Activated CD4-positive, CD25-positive, alpha-beta regulatory T cell treated with anti-CD3 and anti-CD28 coated beads, Interleukin-2, amount 50 U/mL, for 72 hours (primary cell): ENCODE measurements around the gene RPL12.

Source experiments
- DNase-seq: peaks from one replicate; pipeline ENCODE4 v3.0.0; 2021

Gene RPL12

DNA sequence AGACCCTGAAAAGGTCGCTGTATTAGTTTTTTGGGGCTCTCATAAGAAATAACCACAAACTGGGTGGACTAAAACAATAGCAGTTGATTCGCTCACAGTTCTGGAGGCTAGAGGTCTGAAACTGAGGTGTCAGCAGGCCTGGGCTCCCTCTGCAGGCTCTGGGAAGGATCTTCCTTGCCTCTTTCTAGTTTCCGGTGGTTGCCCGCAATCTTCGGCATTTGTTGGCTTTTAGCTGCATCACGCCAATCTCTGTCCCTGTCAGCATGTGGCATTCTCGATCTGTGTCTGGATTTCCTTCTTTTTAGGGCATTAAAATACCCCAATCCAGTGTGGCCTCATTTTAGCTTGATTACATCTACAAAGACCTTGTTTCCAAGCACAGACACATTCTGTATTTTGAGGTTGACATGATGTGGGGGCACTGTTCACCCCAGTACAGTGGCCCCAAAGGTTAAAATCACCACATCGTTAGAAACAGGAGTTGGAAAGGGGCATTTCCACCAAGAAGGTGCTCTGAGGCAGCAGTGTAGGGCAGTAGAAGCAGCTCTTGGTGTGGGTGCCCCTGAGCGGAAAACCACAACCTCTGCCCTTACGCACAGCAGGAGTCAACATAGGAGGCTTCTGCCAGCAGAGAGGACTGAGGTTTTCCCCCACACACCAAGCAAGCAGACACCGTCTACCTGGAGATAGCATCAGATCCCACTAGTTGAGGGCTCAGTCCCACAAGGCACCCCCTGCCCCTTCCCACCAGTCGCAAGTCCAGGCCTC is 13.5 kb downstream of the RPL12 start:
- no peak for DNase-seq

DNA sequence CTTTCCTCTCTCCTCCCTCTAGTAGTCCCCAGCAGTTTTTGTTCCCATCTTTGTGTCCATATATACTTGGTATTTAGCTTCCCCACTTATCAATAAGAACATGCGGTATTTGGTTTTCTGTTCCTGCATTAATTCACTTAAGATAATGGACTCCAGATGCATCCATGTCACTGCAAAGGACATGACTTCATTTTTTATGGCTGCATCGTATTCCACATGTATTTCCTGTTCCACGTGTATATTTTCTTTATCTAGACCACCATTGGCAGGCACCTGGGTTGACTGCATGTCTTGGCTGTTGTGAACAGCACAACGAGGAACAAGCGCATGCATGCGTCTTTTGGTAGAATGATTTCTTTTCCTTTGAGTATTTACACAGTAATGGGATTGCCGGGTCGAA is 20.8 kb downstream of the RPL12 start:
- DNase-seq, result no peak

GRCh38 chr9:127428348-127428747 is 22.9 kb downstream of the RPL12 start:
- DNase-seq, result no peak

GRCh38 chr9:127426756-127427155 is 24.4 kb downstream of the RPL12 start:
- DNase-seq, result no peak

DNA sequence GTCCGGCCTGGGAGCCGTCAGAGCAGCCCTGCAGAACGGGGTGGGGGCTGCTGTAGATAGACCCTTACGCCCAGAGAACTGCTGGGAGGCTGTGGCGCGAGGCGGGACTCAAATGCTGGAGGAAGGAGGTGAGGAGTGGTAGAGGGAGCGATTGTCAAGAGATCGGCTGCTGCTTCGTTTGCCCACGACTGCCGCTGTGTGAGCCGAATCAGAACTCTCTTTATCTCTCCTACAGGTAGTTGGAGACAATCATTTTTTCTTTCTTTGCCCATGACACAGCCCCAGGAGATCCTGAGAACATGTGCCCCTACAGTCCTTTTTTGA is 26.6 kb downstream of the RPL12 start:
- DNase-seq, result no peak

DNA sequence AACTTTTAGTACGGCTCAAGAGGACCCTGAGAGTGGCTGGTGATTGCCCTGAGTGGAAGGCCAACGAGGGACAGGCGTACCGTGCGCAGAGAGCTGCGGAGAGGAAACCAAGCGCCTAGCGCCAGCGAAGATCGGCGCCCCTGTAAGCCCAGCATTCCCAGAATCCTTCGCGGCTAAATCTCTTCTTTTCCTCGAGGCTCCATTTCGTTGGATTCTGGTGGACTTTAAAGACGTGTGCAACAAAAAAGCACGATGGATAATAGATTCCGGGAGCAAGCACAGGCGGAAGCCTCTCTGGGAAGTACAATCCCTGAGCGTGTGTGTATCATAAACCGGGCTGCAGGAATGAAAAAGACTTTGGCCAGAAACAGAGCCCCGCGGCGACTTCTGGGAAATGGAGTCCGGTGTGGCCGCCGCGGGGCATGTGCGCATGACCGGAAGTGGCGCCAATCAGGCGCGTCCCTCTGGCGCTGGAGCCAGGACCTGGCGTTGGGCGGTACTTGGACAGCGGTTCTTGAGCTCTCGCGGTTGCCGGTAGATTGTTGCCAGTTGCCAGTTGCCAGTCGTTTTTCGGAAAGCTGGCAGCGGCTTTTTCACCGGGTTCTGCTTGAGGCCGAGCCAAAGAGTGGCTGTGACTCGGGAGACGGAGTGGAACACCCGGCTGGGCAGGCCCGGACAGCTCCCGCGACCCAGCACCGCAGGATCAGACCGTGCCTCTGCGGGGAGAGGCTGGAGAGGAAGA is 27.1 kb downstream of the RPL12 start, which contains the start of gene ZNF79:
Gene ZNF79, plus strand, starts transcription at position 449 of the 742 bp plus-strand sequence. CDS start 406 bp downstream, outside the sequence.
- DNase-seq, result peak; percentile 92

DNA sequence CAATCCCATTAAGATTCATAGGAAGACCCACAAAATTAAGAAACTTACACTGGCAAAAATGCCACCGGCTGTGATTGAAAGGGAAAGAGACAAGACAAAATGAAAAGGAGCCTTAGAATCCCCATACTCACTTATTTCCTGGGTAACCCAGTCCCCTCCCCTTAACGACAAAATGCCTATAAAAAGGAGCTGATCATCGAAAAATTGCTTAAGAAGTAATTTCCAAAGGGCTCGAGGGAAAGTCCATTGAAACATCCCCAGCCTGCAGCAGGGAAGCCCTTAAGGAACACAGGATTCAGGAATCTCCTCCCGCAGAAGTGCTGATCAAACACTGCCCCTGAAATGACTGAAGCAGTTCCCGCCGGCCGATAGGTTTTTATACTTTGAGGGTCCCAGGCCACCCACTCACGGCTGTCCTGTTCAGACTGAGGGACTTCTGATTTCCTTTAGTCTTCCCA is 27.7 kb downstream of the RPL12 start:
- no peak for DNase-seq

DNA sequence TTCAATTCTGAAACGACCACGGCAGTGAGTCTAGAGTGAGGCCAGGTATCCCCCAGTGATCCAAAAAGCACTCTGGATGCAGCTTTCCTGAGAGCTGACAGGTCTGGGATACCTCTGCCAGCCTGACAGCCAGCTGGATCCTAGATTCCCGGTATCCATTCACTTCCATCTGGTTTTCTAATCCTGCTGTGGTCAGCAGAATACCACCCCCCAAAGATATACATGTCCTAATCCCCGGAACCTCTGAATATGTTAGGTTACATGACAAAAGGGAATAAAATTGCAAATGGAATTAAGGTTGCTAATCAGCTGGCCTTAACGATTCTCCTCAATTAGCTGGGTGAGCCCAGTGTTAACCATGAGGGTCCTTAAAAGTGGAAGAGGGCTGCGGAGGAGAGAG is 28.4 kb downstream of the RPL12 start:
- no peak for DNase-seq

- DNase-seq, result no peak
These were observed 28.9 kb downstream of the RPL12 start for GRCh38 chr9:127422133-127422782.

- no peak for DNase-seq
These were observed 30.1 kb downstream of the RPL12 start for GRCh38 chr9:127421057-127421456.

DNA sequence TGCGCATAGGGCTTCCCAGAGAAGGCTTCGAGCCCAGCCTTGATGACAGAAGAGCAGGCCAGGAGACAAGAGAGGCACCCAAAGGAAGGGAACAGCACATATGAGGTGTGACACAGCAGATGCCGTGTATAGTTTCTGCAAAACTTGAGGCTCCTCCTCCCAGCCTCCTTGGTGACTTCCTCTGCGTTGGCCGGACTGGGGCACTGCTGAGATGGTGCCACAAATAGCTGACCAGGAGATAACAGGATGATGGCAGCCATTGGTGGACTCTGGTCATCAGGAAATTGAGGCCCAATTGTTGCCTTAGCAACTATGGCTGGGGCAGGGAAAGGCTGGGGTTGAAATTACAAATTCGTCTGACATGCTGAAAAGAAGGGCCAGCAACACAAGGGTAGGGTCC is 31.9 kb downstream of the RPL12 start:
- DNase-seq, result no peak

DNA sequence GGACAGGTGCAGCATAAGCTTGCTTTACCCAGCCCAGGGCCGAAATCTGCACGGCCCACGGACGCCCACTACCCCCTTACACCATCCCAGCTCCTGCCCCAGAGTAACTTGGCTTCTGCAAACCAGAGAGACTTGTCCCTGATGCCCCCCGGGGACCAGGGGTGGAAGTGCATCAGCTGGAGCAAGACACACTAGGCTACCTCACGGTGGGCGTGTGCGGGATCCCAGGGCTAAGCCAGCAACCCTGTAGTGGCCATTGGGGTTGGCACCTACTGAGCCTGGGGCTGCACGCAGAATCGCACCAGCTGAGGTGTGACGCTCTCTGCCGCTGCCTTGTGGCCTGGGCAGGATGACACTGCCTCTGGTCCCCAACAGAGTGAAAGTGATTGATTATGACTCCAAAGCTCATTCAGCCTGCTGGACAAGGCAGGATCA is 33.2 kb downstream of the RPL12 start:
- no peak for DNase-seq

DNA sequence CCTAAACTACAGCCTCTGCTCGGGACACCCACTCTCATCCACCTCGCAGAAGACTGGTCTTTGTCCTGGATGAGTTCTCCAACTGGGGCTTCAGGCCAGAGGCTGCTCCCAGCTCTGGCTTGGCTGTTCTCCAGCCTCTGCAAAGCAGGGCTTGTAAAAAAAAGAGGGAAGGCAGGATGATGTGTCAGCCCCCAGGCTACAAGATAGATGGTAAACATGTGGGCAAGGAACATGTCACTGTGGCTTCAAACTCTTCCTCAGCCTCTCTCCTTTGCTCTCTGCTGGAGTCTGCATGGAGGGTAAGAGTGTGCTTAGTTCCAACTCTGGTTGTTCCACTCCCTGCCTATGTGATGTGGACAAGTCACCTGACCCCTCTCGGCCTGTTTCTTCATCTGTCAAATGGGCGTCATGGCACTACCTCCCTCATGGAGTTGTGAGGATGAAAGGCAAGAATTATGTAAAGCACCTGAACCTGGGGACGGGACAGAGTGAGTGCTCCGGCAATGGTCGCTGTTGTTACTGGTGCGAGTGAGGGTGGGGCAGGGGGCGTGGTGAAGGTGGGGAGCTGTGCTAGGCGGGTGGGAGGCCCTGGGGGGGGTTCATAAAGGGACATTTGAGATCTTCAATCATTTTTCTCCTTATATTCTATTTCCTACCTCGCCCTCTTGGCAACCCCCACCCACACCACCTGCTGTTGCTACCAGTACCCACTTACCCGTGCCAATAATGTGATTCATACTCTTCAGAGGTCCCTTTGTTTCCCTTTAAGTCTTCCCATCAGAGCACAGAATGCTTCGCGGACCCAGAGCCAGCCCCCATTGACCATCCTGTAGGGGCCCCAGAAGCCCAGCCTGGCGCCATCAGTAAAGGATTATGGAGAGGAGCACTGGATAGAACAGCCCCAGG is 33.8 kb downstream of the RPL12 start:
- DNase-seq, result no peak

DNA sequence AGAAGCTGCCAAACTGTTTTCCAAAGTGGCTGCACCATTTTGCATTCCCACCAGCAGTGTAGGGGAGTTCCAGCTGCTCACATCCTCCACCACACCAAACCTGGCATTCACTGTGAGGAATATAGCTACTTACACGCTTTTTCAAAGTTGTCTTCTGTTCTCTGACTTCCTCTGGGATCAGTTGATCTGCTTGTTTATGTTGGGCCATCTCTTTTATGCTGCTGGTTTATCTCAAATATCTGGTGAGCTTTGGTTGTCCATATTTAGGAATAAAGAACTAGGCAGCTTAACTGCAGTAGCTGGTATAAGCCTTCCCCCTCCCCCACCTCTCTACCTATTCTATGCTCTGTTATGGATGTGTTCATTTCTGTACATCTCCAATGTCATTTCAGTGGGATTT is 35.5 kb downstream of the RPL12 start:
- no peak for DNase-seq

DNA sequence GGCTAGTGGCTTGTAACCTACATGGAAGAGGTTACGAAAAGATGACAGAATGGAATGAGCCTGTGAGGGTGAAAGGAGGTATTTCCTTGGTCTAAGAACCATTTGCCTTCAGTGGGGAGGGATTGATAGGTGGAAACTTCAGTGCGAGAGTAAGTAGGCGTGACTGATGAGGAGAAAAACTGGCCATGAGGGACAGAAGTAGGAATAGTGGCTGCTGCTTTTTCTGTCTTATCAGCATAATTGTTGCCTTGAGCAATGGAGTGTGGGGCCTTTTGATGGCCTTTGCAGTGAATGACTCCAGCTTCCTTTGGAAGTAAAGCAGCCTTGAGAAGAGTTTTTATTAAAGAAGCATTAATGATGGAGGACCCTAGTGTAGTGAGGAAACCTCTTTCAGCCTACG is 36.1 kb downstream of the RPL12 start:
- no peak for DNase-seq

GRCh38 chr9:127411122-127411521 is 40.1 kb downstream of the RPL12 start:
- no peak for DNase-seq

DNA sequence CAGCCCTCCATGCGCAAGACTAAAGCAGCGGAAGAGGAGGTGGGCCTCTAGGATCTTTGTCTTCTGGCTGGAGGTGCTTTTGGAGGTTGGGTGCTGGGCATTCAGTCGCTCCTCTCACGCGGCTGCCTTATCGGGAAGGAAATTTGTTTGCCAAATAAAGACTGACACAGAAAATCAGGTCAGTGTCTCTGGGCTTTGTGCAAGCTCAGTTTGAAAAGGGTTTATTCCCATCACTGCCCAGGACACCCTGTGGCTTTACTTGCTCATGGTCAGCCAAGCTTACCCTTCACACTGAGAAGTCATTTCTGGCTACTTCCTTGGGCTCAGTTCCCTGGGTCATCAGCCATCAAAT is 43.7 kb downstream of the RPL12 start:
- DNase-seq, result no peak

DNA sequence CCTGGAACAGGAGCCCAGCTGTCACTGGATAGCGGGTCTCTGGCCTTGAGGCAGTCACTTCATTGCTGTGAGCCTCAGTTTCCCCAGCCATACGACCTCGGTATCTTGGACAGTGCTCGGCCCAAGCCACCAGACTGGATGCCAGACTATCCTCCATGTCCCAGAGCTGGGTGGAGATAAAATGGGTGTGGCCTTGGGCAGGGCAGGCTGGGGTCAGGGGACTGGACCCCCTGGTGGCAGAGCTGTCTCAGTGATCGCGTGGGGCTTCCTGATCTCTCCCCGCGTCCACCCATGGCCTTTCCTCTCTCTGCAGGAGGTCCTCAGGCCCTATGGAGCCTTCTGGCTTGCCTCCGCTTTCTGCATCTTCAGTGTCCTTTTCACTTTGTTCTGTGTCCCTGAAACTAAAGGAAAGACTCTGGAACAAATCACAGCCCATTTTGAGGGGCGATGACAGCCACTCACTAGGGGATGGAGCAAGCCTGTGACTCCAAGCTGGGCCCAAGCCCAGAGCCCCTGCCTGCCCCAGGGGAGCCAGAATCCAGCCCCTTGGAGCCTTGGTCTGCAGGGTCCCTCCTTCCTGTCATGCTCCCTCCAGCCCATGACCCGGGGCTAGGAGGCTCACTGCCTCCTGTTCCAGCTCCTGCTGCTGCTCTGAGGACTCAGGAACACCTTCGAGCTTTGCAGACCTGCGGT is 44.3 kb downstream of the RPL12 start:
- DNase-seq, result no peak

- DNase-seq, result no peak
These were observed 45.7 kb downstream of the RPL12 start for GRCh38 chr9:127405344-127406125.

DNA sequence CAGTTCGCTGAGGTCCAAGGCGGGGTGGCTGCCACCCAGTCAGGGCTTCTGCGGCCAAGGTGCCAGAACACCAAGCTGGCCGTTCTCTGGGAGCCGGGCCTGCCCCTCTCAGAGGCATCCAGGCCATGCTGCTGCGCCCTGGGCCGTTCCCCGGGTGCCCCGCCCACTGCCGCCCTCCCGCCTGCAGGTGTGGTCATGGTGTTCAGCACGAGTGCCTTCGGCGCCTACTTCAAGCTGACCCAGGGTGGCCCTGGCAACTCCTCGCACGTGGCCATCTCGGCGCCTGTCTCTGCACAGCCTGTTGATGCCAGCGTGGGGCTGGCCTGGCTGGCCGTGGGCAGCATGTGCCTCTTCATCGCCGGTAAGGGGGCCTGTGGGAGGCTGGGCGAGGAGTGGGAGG is 46.6 kb downstream of the RPL12 start:
- no peak for DNase-seq

DNA sequence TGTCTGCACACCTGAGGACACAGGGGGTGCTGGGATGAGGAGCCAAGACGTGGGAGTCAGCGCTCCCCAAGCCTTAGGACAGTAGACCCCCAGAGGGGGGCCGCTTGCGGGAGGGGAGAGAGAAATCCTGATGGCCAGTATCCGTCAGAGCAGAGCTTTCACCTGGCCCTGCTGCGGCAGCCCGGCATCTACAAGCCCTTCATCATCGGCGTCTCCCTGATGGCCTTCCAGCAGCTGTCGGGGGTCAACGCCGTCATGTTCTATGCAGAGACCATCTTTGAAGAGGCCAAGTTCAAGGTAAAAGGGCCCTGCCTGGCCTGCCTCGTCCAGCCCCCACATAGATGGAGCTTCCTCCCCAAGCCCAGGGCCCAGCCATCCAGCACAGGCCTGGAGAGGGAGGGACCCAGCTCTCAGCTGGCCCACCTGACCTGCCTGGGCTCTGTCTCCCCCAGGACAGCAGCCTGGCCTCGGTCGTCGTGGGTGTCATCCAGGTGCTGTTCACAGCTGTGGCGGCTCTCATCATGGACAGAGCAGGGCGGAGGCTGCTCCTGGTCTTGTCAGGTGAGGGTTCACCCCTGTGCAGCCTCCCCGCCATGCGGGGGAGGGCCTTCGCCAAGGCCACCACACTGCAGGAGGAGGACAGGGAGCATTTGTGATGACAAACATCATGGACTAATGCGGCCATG is 47.6 kb downstream of the RPL12 start:
- DNase-seq, result no peak
